IPS-18c (cell line): ENCODE data around the gene NACA.
"Not testable (repeated sequence)": the region's sequence is repeated elsewhere in the genome, so short reads cannot be mapped to it uniquely, and the experiment has no call there.

ENCODE experiments used
- H3K4me3 ChIP-seq: 2 replicates; pipeline ENCODE4 v1.7.0; 2013; ENCODE audit warnings: low read depth, mild to moderate bottlenecking, low read length, moderate library complexity; ENCODE audit not compliant: insufficient read depth
- H3K9me3 ChIP-seq: one replicate; pipeline ENCODE4 v1.6.1; 2013; ENCODE audit warnings: mild to moderate bottlenecking, low read length, moderate library complexity; ENCODE audit not compliant: control insufficient read depth, insufficient read depth

The NACA gene

DNA sequence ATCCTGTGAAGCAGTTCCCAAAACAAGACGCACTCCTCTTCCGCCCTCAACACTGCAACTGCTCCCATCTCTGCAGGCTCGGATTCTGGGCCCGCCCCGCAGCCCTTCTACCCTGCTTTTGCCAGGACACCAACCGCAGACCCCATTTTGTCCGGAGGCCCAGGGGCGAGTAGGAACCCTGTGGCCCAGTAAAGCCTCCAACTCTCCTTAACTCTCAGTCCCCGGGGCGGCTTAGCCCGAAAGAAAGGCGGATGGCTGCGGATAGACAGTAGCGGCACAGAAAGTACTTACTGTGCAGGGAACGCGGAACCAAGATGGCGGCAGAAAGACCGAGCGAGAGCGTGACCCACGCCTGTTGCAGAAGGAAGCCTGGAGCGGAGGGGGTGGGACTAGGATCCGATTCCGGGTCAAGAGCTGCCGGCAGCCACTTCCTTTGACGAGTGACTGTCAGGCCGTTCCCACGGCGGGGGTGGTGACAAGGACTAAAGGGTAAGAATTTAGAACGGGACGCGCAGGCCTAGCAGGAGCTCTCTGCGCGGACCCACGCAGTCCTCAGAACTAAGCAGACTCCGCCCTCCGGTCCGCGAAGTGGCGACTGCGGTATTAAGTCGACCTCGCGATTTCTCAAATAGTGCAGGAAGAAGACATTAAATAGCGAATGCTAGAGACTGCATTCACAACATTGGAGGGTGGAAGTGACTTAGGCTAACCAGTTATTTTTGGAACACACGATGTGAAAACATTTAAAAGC is at the start of gene NACA:
TSS of gene NACA (minus strand) at position 328 of the 751 bp plus-strand sequence. CDS start 778 bp downstream, outside the sequence.
- peak within 1 kb of the TSS; percentile 97 for H3K4me3 ChIP-seq
- H3K9me3 ChIP-seq = no peaks in the 10 kb centered on the region

GRCh38 chr12:56773113-56773512 is 48.0 kb upstream of the NACA start:
- no peak overlapping the region for H3K4me3 ChIP-seq
- H3K9me3 ChIP-seq = no peaks in the 10 kb centered on the region

DNA sequence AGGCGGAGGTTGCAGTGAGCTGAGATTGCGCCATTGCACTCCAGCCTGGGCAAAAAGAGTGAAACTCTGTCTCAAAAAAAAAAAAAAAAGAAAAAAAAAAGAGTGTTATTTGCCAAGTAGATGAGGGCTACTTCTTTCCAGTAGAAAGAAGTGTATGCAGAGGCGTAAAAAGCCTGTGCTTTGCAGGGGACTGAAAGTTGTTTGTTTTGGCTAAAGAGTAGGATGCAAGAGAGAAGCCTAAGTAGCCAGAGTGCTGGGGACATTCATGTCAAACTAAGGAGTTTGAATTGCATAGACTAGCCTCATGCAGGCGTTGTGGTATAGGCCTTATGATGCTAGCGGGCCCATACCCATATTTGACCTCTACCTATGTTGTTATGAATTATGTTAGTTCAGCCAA is 47.5 kb upstream of the NACA start:
- Histone ChIP-seq H3K9me3 (no peaks in the 10 kb centered on the region), H3K4me3 (no peak overlapping the region)

GRCh38 chr12:56769868-56770267 is 44.8 kb upstream of the NACA start:
- Histone ChIP-seq H3K9me3 (no peaks in the 10 kb centered on the region), H3K4me3 (no peak overlapping the region)

DNA sequence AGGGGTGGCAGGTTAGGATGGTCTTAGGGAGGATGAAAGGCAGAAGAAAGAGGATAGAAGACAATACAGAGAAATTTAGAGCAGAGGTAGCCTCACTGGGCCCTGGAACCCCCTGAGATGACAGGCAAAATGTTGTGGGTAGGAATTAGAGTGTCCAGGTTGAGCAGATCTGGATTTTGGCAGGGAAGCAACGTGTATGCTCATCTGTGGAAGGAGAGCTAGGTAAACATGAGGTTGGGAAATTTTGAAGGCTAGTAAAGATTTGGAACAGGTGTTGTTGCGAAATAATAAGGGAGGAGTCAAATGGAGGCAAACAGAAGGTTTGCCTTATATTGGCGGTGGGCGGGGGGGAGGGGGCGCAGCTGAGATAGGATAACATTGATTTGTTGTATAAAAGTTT is 43.3 kb upstream of the NACA start:
- no peak overlapping the region for H3K4me3 ChIP-seq
- no peaks in the 10 kb centered on the region for H3K9me3 ChIP-seq

- H3K9me3 ChIP-seq = no peaks in the 10 kb centered on the region
- no peak overlapping the region for H3K4me3 ChIP-seq
Observed at GRCh38 chr12:56766535-56766934, 41.4 kb upstream of the NACA start.

- no peak overlapping the region for H3K4me3 ChIP-seq
- H3K9me3 ChIP-seq = no peaks in the 10 kb centered on the region
Observed at GRCh38 chr12:56763753-56764657, 38.9 kb upstream of the NACA start.

DNA sequence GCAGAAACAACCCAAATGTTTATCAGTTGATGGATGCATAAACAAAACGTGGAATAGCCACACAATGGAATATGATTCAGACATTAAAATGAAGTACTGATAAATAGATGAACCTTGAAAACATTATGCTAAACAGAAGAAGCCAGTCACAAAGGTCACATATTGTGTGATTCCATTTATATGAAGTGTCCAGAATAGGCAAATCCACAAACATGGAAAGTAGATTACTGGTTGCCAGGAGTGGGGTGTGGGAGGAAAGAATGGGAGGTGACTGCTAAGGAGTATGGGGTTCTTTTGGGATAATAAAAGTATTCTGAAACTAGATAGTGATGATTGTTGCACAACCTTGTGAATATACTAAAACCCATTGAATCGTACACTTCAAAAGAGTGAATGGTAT is 36.7 kb upstream of the NACA start:
- Histone ChIP-seq H3K4me3 (no peak overlapping the region), H3K9me3 (no peaks in the 10 kb centered on the region)

DNA sequence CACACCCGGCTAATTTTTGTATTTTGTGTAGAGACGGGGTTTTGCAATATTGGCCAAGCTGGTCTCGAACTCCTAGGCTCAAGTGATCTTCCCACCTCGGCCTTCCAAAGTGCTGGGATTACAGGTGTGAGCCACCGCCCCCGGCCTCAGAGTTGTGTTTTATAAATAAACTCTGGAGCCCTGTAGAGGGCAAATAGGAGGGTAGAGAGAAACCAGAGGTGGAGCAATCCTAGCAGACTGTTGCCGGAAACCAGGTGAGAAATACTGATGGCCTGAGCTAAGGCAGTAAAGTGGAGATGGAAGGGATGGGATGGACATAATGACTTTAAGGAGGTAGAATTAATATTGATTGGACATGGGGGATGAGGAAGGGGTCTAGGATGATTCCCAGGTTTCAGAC is 35.4 kb upstream of the NACA start:
- Histone ChIP-seq H3K4me3 (no peak overlapping the region), H3K9me3 (no peaks in the 10 kb centered on the region)

- H3K4me3 ChIP-seq = no peak overlapping the region
Observed at GRCh38 chr12:56759263-56759908, 34.3 kb upstream of the NACA start.

GRCh38 chr12:56758728-56759262 is 33.7 kb upstream of the NACA start:
- no peak overlapping the region for H3K4me3 ChIP-seq
- H3K9me3 ChIP-seq = no peaks in the 10 kb centered on the region

More at GRCh38 chr12:56759263-56759908, 34.3 kb upstream of the NACA start:
- H3K9me3 ChIP-seq = no peaks in the 10 kb centered on the region

DNA sequence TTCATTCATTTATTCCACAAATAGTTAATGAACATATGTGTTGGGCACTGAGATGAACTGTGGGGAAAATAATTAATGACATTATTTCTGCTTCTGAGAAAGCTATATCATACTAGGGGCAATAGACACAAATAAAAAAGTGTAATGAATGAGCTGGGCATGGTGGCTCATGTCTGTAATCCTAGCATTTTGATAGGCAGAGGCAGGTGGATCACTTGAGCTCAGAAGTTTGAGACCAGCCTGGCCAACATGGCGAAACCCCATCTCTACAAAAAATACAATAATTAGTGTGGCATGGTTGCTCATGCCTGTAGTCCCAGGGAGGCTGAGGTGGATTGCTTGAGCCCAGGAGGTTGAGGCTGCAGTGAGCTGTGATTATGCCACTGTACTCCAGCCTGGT is 32.9 kb upstream of the NACA start:
- not testable (repeated sequence) for H3K9me3 ChIP-seq, H3K4me3 ChIP-seq

- no peak overlapping the region for H3K4me3 ChIP-seq
- no peaks in the 10 kb centered on the region for H3K9me3 ChIP-seq
Observed at GRCh38 chr12:56753566-56753965, 28.5 kb upstream of the NACA start.

DNA sequence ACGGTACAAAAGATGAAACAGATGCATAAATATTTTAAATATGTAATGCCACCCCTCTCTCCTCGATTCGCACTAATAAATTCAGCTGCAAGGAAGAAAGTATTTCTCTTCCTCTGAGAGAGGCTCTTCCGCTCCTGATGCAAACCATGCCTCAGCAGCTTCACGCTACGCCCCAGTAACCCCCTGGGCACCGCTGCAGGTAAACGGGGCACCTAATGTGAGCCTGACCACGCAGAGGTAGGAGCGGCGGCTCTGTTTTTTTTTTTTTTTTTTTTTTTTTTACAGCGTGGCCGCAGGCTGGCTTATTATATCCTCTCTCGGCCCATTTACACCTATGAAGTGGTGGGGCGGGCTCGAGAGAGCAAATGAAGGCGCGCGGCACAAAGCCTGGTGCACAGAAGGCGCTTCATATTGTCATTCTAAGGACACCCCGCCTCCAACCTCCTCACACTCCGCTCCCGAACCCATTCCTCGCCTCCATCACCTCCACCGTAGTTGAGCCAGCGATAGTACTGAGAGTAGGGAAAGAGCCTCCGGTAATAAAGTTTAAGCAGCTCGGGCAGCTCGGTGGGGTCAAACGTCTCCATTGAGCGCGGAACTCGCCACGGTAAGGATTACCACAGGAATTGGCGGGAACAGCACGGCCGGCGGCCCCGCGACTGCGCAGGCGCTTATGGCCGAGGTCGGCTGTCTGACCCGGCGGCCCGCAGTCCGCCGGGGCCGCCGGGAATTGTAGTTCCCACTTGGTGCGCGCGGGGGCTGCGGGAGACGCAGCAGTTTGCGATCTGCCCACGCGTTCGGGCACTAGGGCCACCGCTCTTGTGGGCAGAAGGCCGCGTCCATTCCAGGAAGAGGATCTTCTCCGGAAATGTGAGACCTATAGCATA is 26.9 kb upstream of the NACA start, which contains the start of gene PRIM1:
TSS of gene PRIM1 (minus strand) at position 612 of the 887 bp plus-strand sequence. CDS start at position 587, 25 bp downstream.
- Histone ChIP-seq H3K9me3 (no peaks in the 10 kb centered on the region), H3K4me3 (peak within 1 kb of the TSS; percentile 84)

DNA sequence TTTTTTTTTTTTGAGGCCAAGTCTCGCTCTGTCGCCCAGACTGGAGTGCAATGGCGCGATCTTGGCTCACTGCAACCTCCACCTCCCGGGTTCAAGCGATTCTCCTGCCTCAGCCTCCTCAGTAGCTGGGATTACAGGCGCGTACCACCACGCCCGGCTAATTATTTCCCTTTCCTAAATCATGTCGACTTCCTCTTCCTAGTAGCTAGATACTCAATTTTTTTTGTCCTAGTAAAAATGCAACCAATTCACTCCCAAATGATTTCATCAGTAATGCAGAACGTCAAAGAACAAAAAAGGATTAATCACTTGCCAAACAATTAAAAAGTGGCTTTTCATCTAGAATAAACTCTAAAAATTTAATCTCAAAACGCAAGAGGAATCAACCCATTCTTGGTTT is 25.5 kb upstream of the NACA start:
- H3K9me3 ChIP-seq, H3K4me3 ChIP-seq: not testable (repeated sequence)

DNA sequence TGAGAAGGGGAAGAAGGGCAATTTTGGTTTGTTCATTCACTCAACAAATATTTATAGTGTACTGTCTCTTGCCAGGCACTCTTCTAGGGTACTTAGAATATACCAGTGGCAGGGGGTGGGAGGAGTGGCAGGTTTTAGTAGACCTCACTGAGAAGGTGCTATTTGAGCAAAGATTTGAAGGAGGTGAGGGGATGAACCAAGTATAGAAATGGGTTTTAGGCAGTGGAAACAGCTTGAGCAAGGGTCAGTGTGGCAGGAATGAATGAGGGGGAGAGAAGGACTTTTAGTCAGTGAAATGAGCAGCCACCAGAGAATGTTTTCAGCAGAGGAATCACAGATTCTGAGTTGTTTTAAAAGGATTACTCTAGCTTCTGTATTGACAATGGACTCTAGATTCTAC is 24.8 kb upstream of the NACA start:
- H3K4me3 ChIP-seq = no peak overlapping the region

More for the DNA sequence above, 24.8 kb upstream of the NACA start:
- H3K9me3 ChIP-seq = no peaks in the 10 kb centered on the region
